T-helper 2 cell (primary cell): ENCODE data around the gene CIROP.
A peak's percentile ranks its signal among the peaks of the same experiment; 100 is the strongest.

Experiments used
- DNase-seq, 5 experiments: peaks; one replicate each; pipeline versions ENCODE4 v3.0.0 to v3.0.0-alpha.2; 2012 to 2022
- total RNA-seq, 2 donors: gene quantifications; one replicate each; lab custom pipeline; 2026; lab: John Stamatoyannopoulos, UW

The CIROP gene
- total RNA-seq = 0 reads per million in 2 donors

GRCh38 chr14:23104591-23105347, at the start of gene CIROP:
TSS of gene CIROP (minus strand) at chr14:23104989. CDS start at chr14:23104920, 69 bp downstream.
- DNase-seq = no peak

- peak in 1 of 5 experiments; percentile 15 for DNase-seq
Observed at GRCh38 chr14:23153851-23154796, 49.3 kb upstream of the CIROP start.

GRCh38 chr14:23151342-23151741, 46.6 kb upstream of the CIROP start:
- no peak for DNase-seq

- no peak for DNase-seq
Observed at GRCh38 chr14:23149745-23150144, 45.0 kb upstream of the CIROP start.

- no peak for DNase-seq
Observed at GRCh38 chr14:23148591-23149249, 43.9 kb upstream of the CIROP start.

- no peak for DNase-seq
Observed at GRCh38 chr14:23147676-23148075, 42.9 kb upstream of the CIROP start.

- DNase-seq = no peak
Observed at GRCh38 chr14:23146980-23147379, 42.2 kb upstream of the CIROP start.

GRCh38 chr14:23146351-23146910, 41.6 kb upstream of the CIROP start:
- DNase-seq = peak in 1 of 5 experiments; percentile 61

GRCh38 chr14:23145794-23146350, 41.1 kb upstream of the CIROP start:
- DNase-seq = no peak

- no peak for DNase-seq
Observed at GRCh38 chr14:23143911-23144310, 39.1 kb upstream of the CIROP start.

- no peak for DNase-seq
Observed at GRCh38 chr14:23142826-23143225, 38.0 kb upstream of the CIROP start.

GRCh38 chr14:23141706-23142444, 37.1 kb upstream of the CIROP start:
- no peak for DNase-seq

GRCh38 chr14:23140371-23140770, 35.6 kb upstream of the CIROP start:
- no peak for DNase-seq

- no peak for DNase-seq
Observed at GRCh38 chr14:23139874-23140273, 35.1 kb upstream of the CIROP start.

GRCh38 chr14:23137813-23138535, 33.2 kb upstream of the CIROP start:
- no peak for DNase-seq

- no peak for DNase-seq
Observed at GRCh38 chr14:23137192-23137812, 32.5 kb upstream of the CIROP start.

- no peak for DNase-seq
Observed at GRCh38 chr14:23136566-23137133, 31.9 kb upstream of the CIROP start.

- no peak for DNase-seq
Observed at GRCh38 chr14:23132970-23133369, 28.2 kb upstream of the CIROP start.

- DNase-seq = no peak
Observed at GRCh38 chr14:23131482-23131881, 26.7 kb upstream of the CIROP start.

GRCh38 chr14:23130871-23131270, 26.1 kb upstream of the CIROP start:
- no peak for DNase-seq
